Neural progenitor cell (in vitro differentiated cells): Measurements from ENCODE around the gene GALNTL6. TPM values are rescaled to one million over a fixed set of nuclear protein-coding genes. Genes with fewer than 3 reads are reported as not detected.

Source experiments
- DNase-seq: peaks from one replicate; pipeline ENCODE4 v3.0.0-alpha.2; 2016; ENCODE audit warnings: low spot score
- H2AFZ ChIP-seq: fragments of 200-600 bp; sonication (generic); replicated peaks from 2 replicates; pipeline ENCODE4 v1.6.1; 2016; ENCODE audit warnings: antibody characterized with exemption
- H3F3A ChIP-seq: fragments of 200-600 bp; sonication (generic); 2 replicates; pipeline ENCODE4 v1.6.1; 2016; ENCODE audit warnings: antibody characterized with exemption, low read depth
- H3K27ac ChIP-seq: fragments of 200-600 bp; sonication (generic); 2 replicates; pipeline ENCODE4 v1.5.1; 2016; ENCODE audit warnings: mild to moderate bottlenecking
- H3K27me3 ChIP-seq: fragments of 200-600 bp; sonication (generic); 2 replicates; pipeline ENCODE4 v1.6.1; 2016; ENCODE audit warnings: mild to moderate bottlenecking, moderate library complexity
- H3K36me3 ChIP-seq: fragments of 200-600 bp; sonication (generic); 2 replicates; pipeline ENCODE4 v1.5.1; 2016
- H3K4me1 ChIP-seq: fragments of 200-600 bp; sonication (generic); 2 replicates; pipeline ENCODE4 v1.6.1; 2016; ENCODE audit warnings: mixed run types
- H3K4me2 ChIP-seq: fragments of 200-600 bp; sonication (generic); 2 replicates; pipeline ENCODE4 v1.6.1; 2016
- H3K4me3 ChIP-seq: fragments of 200-600 bp; sonication (generic); 2 replicates; pipeline ENCODE4 v1.5.1; 2016
- H3K79me2 ChIP-seq: fragments of 200-600 bp; sonication (generic); 2 replicates; pipeline ENCODE4 v1.6.1; 2016; ENCODE audit warnings: low read depth
- H3K9ac ChIP-seq: fragments of 200-600 bp; sonication (generic); 2 replicates; pipeline ENCODE4 v1.6.1; 2016
- H3K9me3 ChIP-seq: fragments of 200-600 bp; sonication (generic); 2 replicates; pipeline ENCODE4 v1.5.1; 2016; ENCODE audit warnings: low read depth
- H4K20me1 ChIP-seq: fragments of 200-600 bp; sonication (generic); 2 replicates; pipeline ENCODE4 v1.6.1; 2016; ENCODE audit warnings: low read depth
- H3K27ac Mint-ChIP-seq: 3 replicates; pipeline ENCODE4 v1.8.0; 2021; ENCODE audit warnings: mixed read lengths
- H3K27me3 Mint-ChIP-seq: 2 replicates; pipeline ENCODE4 v1.8.0; 2022; ENCODE audit warnings: low read depth, mild to moderate bottlenecking, inconsistent platforms, moderate library complexity, mixed read lengths; ENCODE audit not compliant: insufficient read depth
- H3K36me3 Mint-ChIP-seq: 3 replicates; pipeline ENCODE4 v1.8.0; 2021; ENCODE audit warnings: mixed read lengths
- H3K4me1 Mint-ChIP-seq: 3 replicates; pipeline ENCODE4 v1.8.0; 2021; ENCODE audit warnings: mixed read lengths
- H3K4me3 Mint-ChIP-seq: 3 replicates; pipeline ENCODE4 v1.8.0; 2021; ENCODE audit warnings: mild to moderate bottlenecking, moderate library complexity, mixed read lengths
- H3K9me3 Mint-ChIP-seq: 3 replicates; pipeline ENCODE4 v1.8.0; 2020; ENCODE audit warnings: mixed read lengths
- EZH2 ChIP-seq: fragments of 200-600 bp; sonication (generic); IDR thresholded peaks from 2 replicates; pipeline ENCODE4 v1.6.1; 2017; ENCODE audit warnings: antibody characterized with exemption, mild to moderate bottlenecking, moderate library complexity
- EZH2phosphoT487 ChIP-seq: fragments of 200-600 bp; sonication (generic); IDR thresholded peaks from 2 replicates; pipeline ENCODE4 v1.6.1; 2017; ENCODE audit warnings: antibody characterized with exemption
- total RNA-seq: library from RNA; depleted of rRNA; stranded (reverse); fragments of >200 nt; gene quantifications from 2 replicates; pipeline ENCODE4 v1.2.3, GENCODE V29; 2015; ENCODE audit warnings: low replicate concordance
- TF ChIP-seq, protein P1 (sequence below): fragments of 200-600 bp; sonication (generic); IDR thresholded peaks from 2 replicates; pipeline ENCODE4 v1.5.1; 2017; ENCODE audit warnings: antibody characterized with exemption, mild to moderate bottlenecking

GALNTL6 gene
- total RNA-seq, 1 donor from 2014 or later: 0.15 TPM

DNA sequence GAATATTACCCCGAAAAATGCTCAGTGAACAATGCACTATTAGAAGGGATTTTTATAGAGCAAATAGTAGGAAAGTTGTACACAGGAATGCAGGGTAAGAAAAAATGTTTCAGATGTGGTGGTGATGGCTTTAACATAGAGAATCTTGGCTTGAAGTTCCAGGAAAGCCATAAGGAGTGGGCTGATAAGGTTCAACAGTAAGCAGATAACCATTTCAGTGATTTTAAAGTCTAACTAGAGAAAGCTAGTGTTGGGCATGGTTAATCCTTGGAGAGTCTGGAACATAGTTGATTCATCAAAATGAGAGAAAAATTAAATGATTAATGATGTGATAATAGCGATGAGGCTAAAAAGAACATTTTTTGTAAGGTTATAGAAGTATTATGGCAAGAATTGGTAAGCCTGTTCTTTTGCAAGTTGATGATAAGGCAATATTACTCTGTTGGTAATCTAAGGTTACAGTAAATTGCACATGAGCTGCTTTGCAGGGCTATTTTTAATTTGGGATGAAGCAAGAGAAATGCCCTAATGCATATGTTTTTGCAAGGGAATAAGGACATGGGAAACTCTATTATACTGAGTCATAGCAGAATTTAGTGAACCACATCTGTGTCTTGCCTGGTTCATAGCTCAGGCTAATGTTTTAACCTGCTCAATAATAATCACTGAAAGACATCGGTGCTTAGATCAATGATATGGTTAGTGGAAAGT is 44.3 kb downstream of the GALNTL6 start:
- no peaks in the 10 kb centered on the region for H3K4me1 ChIP-seq
- Mint-ChIP-seq H3K4me3 (no peak overlapping the region), H3K27me3 (no peaks in the 10 kb centered on the region), H3K4me1 (peaks cover 4% of the 10 kb centered on the region), H3K9me3 (no peaks in the 10 kb centered on the region), H3K36me3 (peaks cover 2% of the 10 kb centered on the region), H3K27ac (no peak overlapping the region)
- no peaks in the 10 kb centered on the region for H3K9me3 ChIP-seq
- H3K79me2 ChIP-seq: no peaks in the 10 kb centered on the region
- no peak overlapping the region for H3K27ac ChIP-seq
- no peak overlapping the region for H3K9ac ChIP-seq
- H2AFZ ChIP-seq: no peak overlapping the region
- H4K20me1 ChIP-seq: no peaks in the 10 kb centered on the region
- H3K36me3 ChIP-seq: no peaks in the 10 kb centered on the region
- H3K27me3 ChIP-seq: no peaks in the 10 kb centered on the region
- no peaks in the 10 kb centered on the region for H3F3A ChIP-seq
- H3K4me3 ChIP-seq: no peak overlapping the region
- no peak for DNase-seq
- TF ChIP-seq EZH2: no peak
- TF ChIP-seq, protein P1, sequence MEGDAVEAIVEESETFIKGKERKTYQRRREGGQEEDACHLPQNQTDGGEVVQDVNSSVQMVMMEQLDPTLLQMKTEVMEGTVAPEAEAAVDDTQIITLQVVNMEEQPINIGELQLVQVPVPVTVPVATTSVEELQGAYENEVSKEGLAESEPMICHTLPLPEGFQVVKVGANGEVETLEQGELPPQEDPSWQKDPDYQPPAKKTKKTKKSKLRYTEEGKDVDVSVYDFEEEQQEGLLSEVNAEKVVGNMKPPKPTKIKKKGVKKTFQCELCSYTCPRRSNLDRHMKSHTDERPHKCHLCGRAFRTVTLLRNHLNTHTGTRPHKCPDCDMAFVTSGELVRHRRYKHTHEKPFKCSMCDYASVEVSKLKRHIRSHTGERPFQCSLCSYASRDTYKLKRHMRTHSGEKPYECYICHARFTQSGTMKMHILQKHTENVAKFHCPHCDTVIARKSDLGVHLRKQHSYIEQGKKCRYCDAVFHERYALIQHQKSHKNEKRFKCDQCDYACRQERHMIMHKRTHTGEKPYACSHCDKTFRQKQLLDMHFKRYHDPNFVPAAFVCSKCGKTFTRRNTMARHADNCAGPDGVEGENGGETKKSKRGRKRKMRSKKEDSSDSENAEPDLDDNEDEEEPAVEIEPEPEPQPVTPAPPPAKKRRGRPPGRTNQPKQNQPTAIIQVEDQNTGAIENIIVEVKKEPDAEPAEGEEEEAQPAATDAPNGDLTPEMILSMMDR: no peak
- no peak for TF ChIP-seq EZH2phosphoT487
- H3K4me2 ChIP-seq: no peak overlapping the region

DNA sequence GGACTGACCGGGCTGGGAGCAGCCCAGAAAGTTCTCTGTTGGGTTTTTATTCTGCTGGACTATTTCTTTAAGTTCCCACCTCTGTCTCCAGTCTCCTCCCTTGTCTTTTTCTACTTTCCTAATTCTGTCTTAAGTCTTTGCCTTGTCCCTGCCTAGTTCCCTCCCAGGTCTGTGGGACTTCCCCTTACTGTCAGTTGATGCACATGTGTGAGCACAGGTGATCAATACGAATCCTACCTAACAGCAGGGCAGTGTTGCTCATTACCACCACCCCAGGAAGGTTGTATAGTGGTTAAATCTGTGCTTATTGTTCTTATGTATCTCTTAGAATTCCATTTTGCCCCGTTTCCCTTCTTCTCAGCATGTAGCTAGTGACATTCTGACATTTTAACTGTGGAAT is 62.1 kb downstream of the GALNTL6 start:
- Histone ChIP-seq H3K9me3 (no peaks in the 10 kb centered on the region), H3K9ac (no peak overlapping the region), H3K4me3 (no peak overlapping the region), H4K20me1 (no peaks in the 10 kb centered on the region), H3K4me2 (no peak overlapping the region), H2AFZ (no peak overlapping the region), H3K36me3 (no peaks in the 10 kb centered on the region), H3K27ac (no peak overlapping the region), H3K4me1 (peaks cover 3% of the 10 kb centered on the region), H3F3A (no peaks in the 10 kb centered on the region), H3K79me2 (no peaks in the 10 kb centered on the region), H3K27me3 (no peaks in the 10 kb centered on the region)
- DNase-seq: peak; percentile 2
- Mint-ChIP-seq H3K4me3 (no peak overlapping the region), H3K27ac (no peak overlapping the region), H3K9me3 (no peaks in the 10 kb centered on the region), H3K36me3 (no peaks in the 10 kb centered on the region), H3K4me1 (no peaks in the 10 kb centered on the region), H3K27me3 (no peaks in the 10 kb centered on the region)
- TF ChIP-seq, protein P1: no peak
- TF ChIP-seq EZH2: no peak
- no peak for TF ChIP-seq EZH2phosphoT487

DNA sequence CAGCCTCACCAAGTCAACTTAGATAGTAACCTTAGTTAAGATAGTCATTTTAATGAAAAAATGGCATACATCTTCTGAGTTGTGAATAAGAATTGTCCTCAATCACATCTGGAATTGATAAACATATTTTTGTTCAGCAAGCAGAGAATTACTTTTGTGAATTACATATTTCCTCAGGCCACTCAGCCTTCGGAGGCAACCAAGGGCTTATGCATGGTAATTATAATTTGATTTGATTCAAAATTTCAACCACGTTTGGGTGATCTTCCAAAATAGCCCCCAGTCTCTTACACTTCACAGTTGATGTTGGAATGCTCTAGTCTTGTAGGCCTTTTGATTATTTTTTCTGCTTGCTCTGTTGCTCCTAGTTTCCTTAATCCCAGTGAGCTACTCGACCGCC is 63.4 kb downstream of the GALNTL6 start:
- H3K36me3 ChIP-seq: no peaks in the 10 kb centered on the region

More for the DNA sequence above, 63.4 kb downstream of the GALNTL6 start:
- Histone ChIP-seq H3F3A (no peaks in the 10 kb centered on the region), H3K4me3 (no peak overlapping the region), H3K27me3 (no peaks in the 10 kb centered on the region), H2AFZ (peak overlapping the region; percentile 53), H3K4me1 (peaks cover 17% of the 10 kb centered on the region), H3K9me3 (no peaks in the 10 kb centered on the region), H3K27ac (no peak overlapping the region), H4K20me1 (no peaks in the 10 kb centered on the region), H3K79me2 (no peaks in the 10 kb centered on the region), H3K4me2 (no peak overlapping the region), H3K9ac (no peak overlapping the region)
- no peak for DNase-seq
- H3K4me1 Mint-ChIP-seq: no peaks in the 10 kb centered on the region
- TF ChIP-seq, protein P1: no peak
- no peak for TF ChIP-seq EZH2
- no peak for TF ChIP-seq EZH2phosphoT487
- H3K9me3 Mint-ChIP-seq: no peaks in the 10 kb centered on the region
- H3K36me3 Mint-ChIP-seq: no peaks in the 10 kb centered on the region
- no peak overlapping the region for H3K4me3 Mint-ChIP-seq
- H3K27me3 Mint-ChIP-seq: no peaks in the 10 kb centered on the region
- H3K27ac Mint-ChIP-seq: no peak overlapping the region
